ENCODE measurements around the gene PLCB2.

PLCB2 gene

DNA sequence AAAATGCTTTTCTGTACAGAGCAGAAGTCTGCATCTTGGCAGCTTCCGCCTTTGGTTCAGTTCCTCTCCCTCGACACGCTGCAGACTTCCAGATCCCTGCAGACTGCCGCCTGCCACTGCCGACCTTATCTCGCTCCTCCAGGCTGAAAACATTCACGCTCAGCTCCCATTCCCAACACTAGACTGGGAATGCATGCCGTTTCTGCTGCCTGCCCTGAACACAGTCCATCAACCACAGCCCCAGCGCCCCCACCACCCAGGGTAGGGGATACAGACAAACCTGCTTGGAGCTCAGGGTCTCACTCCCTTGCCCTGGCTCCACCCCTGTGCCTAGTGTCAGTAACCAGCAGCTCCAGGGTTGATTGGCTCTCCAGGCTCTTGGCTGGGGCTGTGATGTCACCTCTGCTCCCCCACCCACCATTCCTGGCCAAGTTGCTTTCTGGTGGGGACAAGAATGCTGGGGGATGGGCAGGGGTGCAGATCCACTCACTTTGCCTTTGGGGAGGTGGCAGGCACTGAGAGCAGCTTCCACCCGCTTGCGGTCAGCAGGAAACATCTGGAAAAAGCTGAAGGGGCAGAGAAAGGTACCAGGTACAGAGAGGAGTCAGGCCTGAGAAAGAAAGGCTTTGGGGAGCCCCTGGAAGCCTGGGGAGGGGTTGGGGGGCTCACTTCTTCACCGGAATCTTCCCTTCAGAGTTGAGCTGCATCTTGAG is 6.1 kb downstream of the PLCB2 start:
- DNase-seq, result no peak

DNA sequence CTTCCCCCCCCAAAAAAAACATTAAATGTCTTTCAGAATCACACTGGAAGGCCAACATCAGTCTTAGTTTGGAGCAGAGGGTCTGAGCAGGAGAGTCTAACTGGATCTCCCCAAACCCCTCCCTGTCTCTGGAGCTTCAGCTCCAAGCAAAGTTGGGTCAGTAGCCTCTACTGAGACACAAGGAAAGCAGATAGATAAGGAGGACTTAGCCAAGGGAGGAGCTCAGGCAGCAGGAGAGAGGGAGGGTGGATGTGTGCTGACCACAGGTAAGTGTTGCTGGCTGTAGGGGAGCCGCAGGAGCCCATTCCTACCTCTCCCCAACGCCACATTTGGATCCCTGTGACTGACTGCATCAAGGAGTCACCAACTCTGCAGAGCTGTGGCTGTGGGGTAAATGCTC is 7.0 kb downstream of the PLCB2 start:
- no peak for DNase-seq

- DNase-seq, result no peak
These were observed 7.4 kb downstream of the PLCB2 start for GRCh38 chr15:40300367-40300766.

DNA sequence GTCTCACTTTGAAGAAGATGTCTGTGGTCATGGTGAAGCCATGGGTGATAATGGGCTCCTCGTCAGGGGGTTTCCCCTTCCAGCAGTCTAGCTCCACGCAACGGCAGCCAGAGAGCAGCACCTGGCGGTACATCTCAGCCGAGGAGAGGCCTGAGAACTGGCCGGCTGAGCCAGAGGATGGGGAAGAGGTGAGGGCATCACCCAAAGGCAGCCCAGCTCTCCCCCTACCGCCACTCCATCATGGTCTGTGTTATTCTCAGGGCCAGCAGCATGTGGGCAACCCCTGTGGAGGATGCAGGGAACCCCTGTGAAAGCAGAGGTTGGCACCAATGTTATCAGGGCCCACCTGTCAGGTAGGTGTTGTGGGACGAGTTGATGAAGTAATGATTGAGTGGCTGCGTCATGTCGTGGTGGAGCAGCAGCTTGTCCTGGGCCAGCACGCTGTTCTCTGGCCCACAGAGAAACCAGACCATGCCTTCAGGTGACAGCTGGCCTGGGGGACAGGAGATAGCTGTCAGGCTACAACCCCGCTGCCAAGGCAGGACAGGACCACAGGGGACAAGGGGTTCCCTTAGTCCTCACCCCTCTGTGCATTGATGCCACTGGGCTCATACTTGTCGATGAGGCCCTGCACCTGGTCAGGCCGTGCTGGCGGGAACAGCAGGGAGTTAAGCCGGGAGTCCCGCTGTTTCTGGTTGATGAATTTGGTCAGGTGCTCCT is 9.4 kb downstream of the PLCB2 start:
- DNase-seq, result no peak

- DNase-seq, result no peak
These were observed 10.4 kb downstream of the PLCB2 start for GRCh38 chr15:40297356-40297755.

DNA sequence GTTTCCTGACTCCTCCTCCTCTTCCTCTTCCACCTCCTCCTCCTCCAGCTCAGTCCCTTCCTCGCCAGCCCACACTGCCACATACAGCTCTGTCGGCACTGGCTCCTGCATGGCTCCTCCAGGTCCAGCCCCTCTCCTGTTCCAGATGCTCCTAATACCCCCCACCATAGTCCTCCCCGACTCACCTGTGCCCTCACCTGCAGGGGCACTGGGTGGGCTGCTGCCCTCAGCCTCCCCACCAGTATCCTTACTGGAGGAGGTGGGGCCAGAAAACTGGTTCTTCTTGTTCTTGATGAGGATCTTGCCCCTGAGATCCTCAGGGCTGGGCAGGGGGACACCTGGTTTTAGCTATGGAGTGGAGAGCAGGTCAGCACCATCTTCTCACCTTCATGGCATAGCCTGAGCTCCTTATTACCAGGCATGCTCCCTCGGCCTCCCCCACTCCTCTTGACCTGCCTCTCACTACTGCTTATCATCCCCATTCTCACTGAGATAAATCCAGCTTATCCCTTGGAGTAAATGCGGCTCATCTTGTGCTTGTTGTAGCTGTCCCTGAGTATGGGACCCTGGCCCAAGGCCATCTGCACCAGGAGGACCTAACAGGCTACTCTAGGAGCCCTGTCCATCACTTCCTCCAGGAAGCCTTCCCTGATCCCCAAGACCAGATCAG is 11.0 kb downstream of the PLCB2 start:
- DNase-seq, result no peak

DNA sequence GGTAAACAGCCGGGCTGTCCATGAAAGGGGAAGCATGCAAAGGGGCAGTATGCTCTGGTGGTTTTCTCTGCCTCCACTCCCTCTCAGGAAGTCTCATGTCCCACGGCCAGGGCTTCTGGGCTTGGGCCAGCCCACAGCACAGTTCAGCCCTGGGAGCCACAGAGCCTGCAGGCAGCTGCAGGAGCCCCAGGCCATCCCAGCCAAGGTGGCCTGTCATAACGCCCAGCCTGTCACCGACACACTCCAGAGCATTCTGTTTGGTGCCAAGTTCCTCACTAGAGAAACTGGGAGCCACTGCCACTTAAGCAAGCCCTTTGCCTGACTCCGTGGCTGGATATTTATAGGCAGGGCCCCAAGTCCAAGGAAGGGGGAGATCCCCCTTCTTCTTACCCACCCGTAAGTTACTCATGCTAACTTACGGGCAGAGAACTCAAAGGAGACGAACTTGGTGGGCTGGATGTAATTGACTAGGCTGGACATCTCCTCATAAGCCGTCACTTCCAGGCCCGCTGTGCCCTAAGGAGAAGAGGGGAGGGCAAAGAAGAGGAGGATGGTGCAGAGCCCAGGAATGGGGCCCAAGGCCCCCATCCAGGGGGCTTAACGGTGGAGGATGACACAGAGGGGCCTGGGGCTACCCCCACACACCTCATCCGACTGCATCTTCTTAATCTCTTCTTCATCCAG is 11.7 kb downstream of the PLCB2 start:
- no peak for DNase-seq

DNA sequence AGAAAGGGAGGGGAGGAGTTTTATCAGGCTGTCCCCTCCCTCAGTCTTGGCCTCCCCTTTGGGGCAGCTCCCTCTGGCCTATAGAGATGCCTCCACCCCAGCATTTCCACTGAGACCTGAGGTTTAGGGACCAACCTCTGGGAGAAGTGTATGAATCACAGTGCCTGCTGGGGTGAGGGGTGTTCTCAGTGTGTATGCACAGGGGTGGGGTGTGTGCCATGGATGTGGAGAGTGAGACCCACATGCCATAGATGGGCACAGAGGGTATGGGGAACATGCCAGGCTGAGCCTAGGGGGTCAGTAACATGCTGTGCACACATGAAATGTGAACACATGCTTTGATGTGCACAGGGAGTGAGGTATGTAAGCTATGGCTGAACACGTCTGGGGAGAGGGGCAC is 12.4 kb downstream of the PLCB2 start:
- no peak for DNase-seq

- DNase-seq, result no peak
These were observed 13.5 kb downstream of the PLCB2 start for GRCh38 chr15:40293905-40294895.

DNA sequence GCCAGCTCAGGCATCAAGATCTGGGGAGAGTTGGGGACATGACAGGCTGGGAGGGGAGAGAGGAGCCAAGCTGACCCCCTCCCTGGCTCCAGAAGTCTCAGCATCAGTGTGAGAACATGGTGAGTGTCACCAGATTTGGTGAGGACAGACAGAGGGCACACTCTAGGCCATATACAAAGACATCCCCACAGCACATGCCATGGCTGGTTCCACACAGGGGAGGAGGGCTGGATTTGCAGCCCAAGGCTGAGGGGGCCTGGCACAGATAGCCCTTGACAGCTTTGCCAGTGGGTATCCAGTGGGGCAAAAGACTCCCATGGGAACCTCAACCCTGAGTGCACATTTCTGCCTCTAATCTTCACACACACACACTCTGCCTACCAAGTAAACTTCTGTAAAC is 14.7 kb downstream of the PLCB2 start:
- no peak for DNase-seq

- no peak for DNase-seq
These were observed 15.5 kb downstream of the PLCB2 start for GRCh38 chr15:40292246-40292645.

DNA sequence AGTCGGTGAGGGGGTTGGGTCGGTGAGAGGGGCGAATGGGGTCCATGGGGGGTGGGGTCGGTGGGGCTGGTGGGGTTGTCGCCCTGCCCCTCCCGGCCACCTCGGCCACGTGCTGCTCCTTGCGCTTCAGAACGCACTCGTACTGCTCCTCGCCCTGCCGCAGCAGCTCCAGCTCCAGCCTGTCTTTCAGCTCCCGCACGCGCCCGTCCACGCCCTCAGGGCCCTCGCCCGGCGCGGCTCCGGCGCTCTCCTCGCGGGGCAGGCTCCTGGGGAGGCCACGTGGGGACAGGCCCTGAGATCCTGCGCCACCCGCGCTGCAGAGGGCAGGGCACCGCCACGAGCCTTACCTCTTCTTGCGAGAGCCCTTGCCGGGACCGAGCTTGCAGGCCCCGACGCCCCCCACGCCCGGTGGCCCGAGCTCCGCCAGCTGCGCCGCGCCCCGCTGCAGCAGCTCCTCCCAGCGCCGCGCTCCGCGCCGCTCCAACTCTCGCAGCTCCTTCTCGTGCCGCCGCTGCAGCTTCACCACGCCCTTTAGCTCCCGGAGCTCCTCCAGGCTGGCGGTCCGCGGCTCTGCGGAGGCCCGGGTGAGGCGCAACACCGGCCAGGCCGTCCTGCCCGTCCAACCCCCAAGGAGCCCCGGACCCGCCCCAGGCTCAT is 16.7 kb downstream of the PLCB2 start:
- DNase-seq, result no peak

DNA sequence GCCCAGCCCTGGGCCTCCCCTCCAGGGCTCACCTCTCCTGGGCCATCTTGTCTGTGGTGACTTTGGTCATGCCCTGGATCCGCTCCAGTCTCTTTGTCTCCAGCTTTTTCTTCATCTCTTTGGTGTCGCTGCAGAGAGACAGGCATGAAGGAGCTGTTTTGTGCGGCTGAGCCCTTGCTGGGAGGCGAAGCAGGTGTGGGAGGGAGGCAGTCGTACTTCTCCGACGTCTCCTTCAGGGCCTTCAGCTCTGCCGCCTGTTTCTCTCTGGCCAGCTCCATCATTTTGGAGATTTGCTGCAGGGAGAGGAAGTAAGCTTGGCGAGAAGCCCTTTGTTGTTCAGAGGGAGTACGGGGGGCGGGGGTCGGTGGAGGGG is 17.2 kb downstream of the PLCB2 start:
- no peak for DNase-seq

- no peak for DNase-seq
These were observed 18.5 kb downstream of the PLCB2 start for GRCh38 chr15:40289140-40289775.

DNA sequence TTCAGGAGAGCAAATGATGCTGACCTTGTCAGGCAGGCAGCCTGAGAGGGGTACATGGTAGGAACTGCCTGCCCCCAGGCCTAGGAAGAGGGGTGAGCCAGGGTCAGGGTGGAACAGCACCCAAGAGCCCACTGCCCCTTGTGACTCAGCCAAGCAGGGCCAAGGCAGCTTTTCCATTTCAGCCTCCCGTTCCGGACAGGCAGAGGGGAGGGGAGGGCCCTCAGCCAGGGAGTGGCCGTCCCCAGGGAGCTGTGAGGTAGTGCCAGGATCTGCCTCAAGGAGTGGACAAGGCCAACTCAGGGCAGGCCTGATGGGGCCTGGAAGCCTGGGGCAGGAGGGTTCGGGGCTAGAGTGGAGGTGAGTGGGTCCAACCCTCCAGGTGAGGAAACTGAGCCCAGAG is 19.8 kb downstream of the PLCB2 start:
- DNase-seq, result no peak

DNA sequence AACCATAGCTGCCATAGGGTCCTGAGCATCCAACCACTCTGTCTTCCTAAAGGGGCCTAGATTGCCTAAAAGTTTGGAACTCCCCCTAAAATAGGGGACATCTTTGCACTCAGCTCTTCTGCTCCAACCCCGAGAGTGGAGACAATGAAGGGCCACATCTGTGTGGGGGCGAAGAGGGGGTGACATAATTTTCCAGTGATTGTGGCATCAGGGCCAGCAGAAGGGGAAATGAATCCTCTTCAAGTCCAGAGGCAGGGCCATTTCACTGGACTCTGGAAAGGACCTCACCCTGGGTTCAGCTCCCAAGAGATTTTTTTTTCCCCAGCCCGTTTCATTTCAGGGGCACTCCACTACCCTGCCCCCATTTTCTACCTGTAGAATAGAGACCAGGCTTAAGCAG is 20.2 kb downstream of the PLCB2 start:
- no peak for DNase-seq

DNA sequence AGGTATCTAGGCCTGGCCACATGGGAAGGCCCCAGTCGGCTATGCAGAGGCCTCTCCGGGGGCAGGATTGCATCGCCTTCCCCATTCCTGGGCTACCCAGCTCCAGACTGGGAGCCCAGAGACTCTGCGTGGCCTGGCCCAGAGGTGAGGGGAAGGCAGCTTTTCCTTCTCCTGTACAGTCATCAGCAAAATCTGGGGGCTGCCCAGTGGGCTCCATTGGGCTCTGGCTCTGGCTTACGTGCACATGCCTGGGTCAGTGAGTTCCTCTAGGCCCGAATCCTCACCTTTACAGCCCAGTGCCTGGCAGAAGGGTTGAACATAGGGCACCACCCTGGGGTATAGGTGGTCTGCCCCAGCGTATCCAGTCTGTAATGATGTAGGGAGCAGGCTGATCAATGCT is 20.9 kb downstream of the PLCB2 start:
- DNase-seq, result no peak

DNA sequence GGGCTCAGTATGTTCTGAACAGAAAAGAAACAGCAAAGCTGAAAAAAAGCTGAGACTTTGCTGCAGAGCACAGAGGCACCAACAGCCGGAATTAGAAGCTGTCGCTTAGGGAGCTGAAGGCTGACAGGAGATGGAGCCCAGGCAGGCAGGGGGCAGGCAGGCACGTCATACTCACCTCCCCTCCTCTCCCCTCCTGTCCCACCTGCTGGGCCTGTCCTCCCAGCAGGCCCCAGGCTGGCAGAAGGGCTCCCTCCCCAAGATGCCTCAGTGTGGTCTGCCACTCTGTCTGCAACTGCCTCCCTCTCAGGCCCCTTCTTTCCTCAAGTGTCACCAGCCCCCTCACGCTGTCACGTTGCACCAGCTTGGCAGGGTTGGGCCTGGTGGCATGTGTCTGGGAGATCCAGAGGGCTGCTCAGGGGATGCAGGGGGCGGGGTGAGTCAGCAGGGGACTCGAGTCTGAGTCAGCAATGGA is 21.6 kb downstream of the PLCB2 start:
- no peak for DNase-seq

DNA sequence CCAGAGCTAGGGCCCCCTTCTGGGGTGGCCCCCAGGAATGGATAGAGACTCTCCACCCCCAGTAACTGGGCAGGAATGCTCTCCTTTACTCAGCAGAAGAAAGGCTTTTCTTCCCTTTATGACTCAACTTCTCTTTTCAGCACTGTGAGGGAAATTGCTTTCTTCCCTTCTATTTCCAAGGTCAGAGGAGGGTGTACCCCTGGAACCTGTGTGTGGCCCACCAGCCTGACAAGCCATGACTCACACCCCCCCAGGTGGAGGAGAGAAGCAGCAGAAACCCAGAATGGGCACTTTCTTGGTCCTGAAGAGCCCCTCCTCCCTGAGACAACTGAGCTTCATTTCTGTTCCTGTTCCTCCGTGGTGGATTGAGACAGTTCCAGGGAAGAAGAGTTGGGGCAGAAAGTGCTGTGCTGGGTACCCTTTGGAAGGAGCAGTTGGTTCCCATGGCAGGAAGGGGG is 22.2 kb downstream of the PLCB2 start:
- DNase-seq, result no peak

DNA sequence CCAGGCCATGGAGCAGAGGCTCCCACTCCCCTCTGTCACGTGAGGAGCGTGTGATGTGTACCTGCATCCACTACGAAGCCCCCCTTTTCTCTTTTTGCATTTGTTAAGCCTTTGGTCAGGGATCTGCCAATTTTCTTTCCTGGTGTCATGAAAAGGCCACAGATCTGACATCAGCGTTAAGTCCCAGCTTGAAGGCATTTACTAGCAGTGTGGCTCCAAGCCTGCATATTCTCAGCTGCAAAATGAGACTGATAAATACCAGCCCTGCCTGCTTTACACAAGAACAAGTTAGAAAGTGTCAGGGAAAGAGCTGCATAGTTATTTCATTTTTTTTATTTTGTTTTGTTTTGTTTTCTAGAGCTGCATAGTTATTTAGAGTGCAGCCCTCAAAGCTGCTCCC is 22.6 kb downstream of the PLCB2 start:
- DNase-seq, result no peak
